GM12875 (cell line): ENCODE measurements around the gene BABAM2.
"Not testable (repeated sequence)": the region's sequence is repeated elsewhere in the genome, so short reads cannot be mapped to it uniquely, and the experiment has no call there.

Experiments used
- H3K4me3 ChIP-seq: one replicate; pipeline ENCODE4 v1.5.1; 2011; ENCODE audit warnings: low read depth, low read length, control low read depth
- TF ChIP-seq, protein P1 (sequence below): IDR thresholded peaks from 2 replicates; pipeline ENCODE4 v1.5.1; 2011; ENCODE audit warnings: low read depth, mild to moderate bottlenecking, control low read depth, inconsistent platforms, low read length, moderate library complexity, borderline replicate concordance; ENCODE audit not compliant: insufficient read depth

Gene BABAM2

DNA sequence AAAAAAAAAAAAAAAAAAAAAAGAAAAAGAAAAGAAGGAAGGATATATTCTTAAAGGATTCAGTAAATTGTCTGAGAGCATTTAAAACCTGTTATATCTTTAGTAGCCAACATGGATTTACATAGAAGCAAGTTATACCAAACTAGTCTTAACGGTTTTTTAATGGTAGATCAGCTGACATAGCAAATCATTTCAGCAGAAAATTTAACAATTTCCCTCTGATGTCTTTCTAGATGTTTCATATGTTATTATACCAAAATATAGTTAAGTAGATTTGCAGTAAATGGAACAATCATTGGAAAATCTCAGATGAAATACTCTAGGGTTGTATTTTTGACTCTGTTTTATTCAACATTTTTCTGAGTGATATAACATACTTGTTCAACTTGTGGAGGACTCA is 72.9 kb downstream of the BABAM2 start:
- H3K4me3 ChIP-seq, result no peak overlapping the region
- TF ChIP-seq, protein P1, sequence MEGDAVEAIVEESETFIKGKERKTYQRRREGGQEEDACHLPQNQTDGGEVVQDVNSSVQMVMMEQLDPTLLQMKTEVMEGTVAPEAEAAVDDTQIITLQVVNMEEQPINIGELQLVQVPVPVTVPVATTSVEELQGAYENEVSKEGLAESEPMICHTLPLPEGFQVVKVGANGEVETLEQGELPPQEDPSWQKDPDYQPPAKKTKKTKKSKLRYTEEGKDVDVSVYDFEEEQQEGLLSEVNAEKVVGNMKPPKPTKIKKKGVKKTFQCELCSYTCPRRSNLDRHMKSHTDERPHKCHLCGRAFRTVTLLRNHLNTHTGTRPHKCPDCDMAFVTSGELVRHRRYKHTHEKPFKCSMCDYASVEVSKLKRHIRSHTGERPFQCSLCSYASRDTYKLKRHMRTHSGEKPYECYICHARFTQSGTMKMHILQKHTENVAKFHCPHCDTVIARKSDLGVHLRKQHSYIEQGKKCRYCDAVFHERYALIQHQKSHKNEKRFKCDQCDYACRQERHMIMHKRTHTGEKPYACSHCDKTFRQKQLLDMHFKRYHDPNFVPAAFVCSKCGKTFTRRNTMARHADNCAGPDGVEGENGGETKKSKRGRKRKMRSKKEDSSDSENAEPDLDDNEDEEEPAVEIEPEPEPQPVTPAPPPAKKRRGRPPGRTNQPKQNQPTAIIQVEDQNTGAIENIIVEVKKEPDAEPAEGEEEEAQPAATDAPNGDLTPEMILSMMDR, result no peak

DNA sequence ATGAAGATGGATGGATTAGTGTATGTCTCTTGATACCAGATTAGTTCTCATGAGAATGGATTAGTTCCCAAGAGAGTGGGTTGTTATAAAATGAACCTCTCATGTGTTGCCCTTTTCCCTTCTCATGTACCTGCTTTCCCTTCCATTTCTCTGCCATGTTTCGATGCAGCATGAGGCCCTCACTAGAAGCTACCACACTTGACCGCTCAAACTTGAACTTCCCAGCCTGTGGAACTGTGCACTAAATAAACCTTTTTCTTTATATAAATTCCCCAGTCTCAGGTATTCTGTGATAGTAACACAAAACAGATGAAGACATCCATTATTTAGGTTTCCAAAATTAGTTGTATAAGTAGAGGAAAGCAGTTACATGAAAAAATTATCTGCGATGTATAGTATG is 73.5 kb downstream of the BABAM2 start:
- TF ChIP-seq, protein P1, result no peak
- H3K4me3 ChIP-seq, result no peak overlapping the region

DNA sequence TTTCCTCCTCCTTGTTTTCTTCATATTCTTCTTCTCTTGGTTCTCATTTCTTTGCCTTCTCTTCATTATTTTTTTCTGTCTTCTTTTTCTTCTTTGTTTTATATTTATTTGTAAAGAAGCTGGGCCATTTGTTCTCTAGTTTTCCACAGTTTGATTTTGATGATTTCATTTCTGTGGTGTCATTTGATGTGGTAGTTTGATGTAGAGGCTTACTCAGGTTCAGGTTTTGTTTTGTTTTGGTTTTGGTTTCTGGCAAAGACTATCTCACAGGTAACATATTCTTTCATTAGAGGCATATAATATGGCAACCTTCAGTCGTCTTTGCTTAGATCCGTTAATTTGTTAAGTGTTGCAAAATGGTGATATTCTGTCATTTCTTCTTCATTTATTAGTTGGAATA is 75.3 kb downstream of the BABAM2 start:
- TF ChIP-seq, protein P1, result no peak

DNA sequence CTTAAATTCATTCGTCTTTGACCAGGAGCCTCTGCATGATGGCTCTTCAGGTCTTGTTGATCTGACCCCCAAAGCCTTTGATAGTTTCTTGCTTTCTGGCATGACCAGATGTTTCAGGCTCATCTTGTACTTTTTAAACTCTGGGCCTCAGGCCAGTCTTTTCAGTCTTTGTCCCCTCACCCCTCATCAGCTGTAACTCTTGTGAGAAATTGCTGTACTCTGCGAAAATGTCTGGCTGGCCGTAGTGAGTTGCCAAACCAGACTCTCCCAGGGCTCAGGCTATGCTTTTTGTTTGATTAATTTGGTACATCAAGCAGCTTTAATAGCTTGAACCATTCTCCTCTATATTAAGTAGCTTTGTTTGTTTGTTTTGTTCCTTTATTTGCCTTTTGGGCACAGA is 75.9 kb downstream of the BABAM2 start:
- TF ChIP-seq, protein P1, result no peak
- no peak overlapping the region for H3K4me3 ChIP-seq

More for the DNA sequence above, 75.3 kb downstream of the BABAM2 start:
- H3K4me3 ChIP-seq, result no peak overlapping the region

DNA sequence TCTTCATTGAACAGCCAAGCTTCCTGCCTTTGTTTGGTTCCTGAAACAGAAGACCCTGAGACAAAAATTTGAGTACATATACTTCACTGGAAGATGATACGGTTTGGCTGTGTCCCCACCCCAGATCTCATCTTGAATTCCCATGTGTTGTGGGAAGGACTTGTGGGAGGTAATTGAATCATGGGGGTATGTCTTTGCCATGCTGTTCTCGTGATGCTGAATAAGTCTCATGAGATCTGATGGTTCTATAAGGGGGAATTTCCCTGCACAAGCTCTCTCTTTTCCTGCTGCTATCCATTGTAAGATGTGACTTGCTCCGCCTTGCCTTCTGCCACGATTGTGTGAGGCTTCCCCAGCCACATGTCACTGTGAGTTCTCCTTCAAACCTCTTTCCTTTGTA is 76.5 kb downstream of the BABAM2 start:
- TF ChIP-seq, protein P1, result no peak
- no peak overlapping the region for H3K4me3 ChIP-seq

DNA sequence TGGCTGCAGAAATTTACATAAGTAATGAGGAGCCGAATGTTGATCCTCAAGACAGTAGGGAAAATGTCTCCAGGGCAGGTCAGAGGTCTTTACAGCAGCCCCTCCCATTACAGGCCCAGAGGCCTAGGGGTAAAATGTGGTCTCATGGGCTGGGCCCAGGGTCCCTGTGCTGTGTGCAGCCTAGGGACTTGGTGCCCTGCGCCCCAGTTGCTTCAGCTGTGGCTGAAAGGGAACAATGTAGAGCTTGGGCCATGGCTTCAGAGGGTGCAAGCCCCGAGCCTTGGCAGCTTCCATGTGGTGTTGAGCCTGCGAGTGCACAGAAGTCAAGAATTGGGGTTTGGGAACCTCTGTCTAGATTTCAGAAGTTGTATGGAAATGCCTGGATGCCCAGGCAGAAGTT is 77.5 kb downstream of the BABAM2 start:
- not testable (repeated sequence) for H3K4me3 ChIP-seq

DNA sequence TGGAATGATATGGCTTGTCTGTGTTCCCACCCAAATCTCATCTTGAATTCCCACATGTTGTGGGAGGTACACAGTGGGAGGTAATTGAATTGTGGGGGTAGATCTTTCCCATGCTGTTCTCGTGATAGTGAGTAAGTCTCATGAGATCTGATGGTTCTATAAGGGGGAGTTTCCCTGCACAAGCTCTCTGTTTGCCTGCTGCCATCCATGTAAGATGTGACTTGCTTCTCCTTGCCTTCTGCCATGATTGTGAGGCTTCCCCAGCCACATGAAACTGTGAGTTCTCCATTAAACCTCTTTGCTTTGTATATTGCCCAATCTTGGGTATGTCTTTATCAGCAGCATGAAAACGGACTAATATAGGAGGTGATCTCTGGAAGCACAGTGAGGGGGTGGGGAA is 78.4 kb downstream of the BABAM2 start:
- H3K4me3 ChIP-seq, result not testable (repeated sequence)

DNA sequence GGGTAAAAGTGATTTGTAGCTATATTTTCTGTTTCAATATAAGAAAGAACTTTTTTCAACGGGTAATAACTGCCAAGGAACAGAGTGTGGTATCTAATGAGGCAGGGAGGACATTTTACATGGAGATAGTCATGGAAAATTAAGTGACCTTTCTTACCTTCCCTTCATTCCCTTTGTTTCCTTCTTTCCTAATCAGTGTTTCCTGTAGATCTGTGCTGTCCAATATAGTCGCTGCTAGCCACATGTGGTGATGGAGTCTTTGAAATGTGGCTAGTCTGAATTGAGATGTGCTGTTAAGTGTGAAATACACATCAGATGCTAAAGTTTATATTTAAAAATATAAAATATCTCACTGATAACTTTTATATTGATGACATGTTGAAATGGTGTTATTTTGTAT is 81.8 kb downstream of the BABAM2 start:
- TF ChIP-seq, protein P1, result no peak
- no peak overlapping the region for H3K4me3 ChIP-seq
